BLaER1 treated with 17β-estradiol and CSF1 and Interleukin-3, amounts not matched to agents 10 nM and 100 nM (cell line): ENCODE data around the gene NBAS.

Experiments used
- H3K27ac ChIP-seq, 11 experiments: shearing (Covaris generic); formaldehyde crosslinking; 2 replicates each; pipeline ENCODE4 v1.8.1; 2022
- H3K27me3 ChIP-seq, 11 experiments: shearing (Covaris generic); formaldehyde crosslinking; 2 replicates each; pipeline ENCODE4 v1.8.1; 2022
- H3K36me3 ChIP-seq, 11 experiments: shearing (Covaris generic); formaldehyde crosslinking; 2 replicates each; pipeline ENCODE4 v1.8.1; 2022
- H3K4me1 ChIP-seq, 10 experiments: shearing (Covaris generic); formaldehyde crosslinking; 2 replicates each; pipeline ENCODE4 v1.8.1; 2022
- H3K4me2 ChIP-seq, 11 experiments: shearing (Covaris generic); formaldehyde crosslinking; 2 replicates each; pipeline ENCODE4 v1.8.1; 2022
- H3K4me3 ChIP-seq, 10 experiments: shearing (Covaris generic); formaldehyde crosslinking; 2 replicates each; pipeline ENCODE4 v1.8.1; 2022
- H3K9ac ChIP-seq, 11 experiments: shearing (Covaris generic); formaldehyde crosslinking; 2 replicates each; pipeline ENCODE4 v1.8.1; 2022
- H3K9me3 ChIP-seq, 11 experiments: shearing (Covaris generic); formaldehyde crosslinking; replicated peaks in 1 of 11; 2 replicates each; pipeline ENCODE4 v1.8.1; 2022
- H4K20me1 ChIP-seq, 11 experiments: shearing (Covaris generic); formaldehyde crosslinking; 2 replicates each; pipeline ENCODE4 v1.8.1; 2022
- Cebpa-rat ChIP-seq, 11 experiments: shearing (Covaris generic); IDR thresholded peaks; 2 replicates each; pipeline ENCODE4 v1.8.1; 2022

NBAS gene

GRCh38 chr2:15560988-15561573, at the start of gene NBAS:
Gene NBAS, minus strand, starts transcription at chr2:15561334. Its CDS starts 30 bp downstream, at chr2:15561304.
- Histone ChIP-seq H3K27ac (peak within 1 kb of the TSS; percentile 32 to 76 (median 66); a peak in 19 of 22 replicates), H3K4me3 (peak within 1 kb of the TSS; percentile 71 to 90 (median 84)), H3K9me3 (no peaks in the 10 kb centered on the region), H4K20me1 (peaks cover 0 to 18% (median 0%) of the 10 kb centered on the region in 11 experiments; a peak in 5 of 22 replicates), H3K4me2 (peak within 1 kb of the TSS; percentile 75 to 96 (median 87)), H3K4me1 (peaks cover 10 to 19% (median 16%) of the 10 kb centered on the region in 10 experiments), H3K36me3 (peaks cover 0 to 10% (median 5%) of the 10 kb centered on the region in 11 experiments; a peak in 4 of 22 replicates), H3K9ac (peak within 1 kb of the TSS; percentile 73 to 89 (median 83)), H3K27me3 (no peaks in the 10 kb centered on the region)
- no peak for TF ChIP-seq Cebpa-rat (IDR thresholded peaks at IDR 0.05)

- peaks cover 5 to 11% (median 10%) of the 10 kb centered on the region in 11 experiments; a peak in 14 of 22 replicates for H3K9me3 ChIP-seq
- no peak overlapping the region for H3K27ac ChIP-seq
- peaks cover 0 to 7% (median 0%) of the 10 kb centered on the region in 11 experiments; a peak in 4 of 22 replicates for H4K20me1 ChIP-seq
- TF ChIP-seq Cebpa-rat (IDR thresholded peaks at IDR 0.05), result no peak
- no peak overlapping the region for H3K4me2 ChIP-seq
- H3K27me3 ChIP-seq, result no peaks in the 10 kb centered on the region
- H3K9ac ChIP-seq, result no peak overlapping the region
- peaks cover 77 to 81% (median 79%) of the 10 kb centered on the region in 11 experiments for H3K36me3 ChIP-seq
- H3K4me1 ChIP-seq, result no peaks in the 10 kb centered on the region
- H3K4me3 ChIP-seq, result no peak overlapping the region
Observed at GRCh38 chr2:15610430-15610952, 49.4 kb upstream of the NBAS start.

- H3K36me3 ChIP-seq, result peaks cover 77 to 81% (median 79%) of the 10 kb centered on the region in 11 experiments
- no peaks in the 10 kb centered on the region for H3K4me1 ChIP-seq
- no peaks in the 10 kb centered on the region for H3K27me3 ChIP-seq
- H3K4me2 ChIP-seq, result no peak overlapping the region
- no peak overlapping the region for H3K9ac ChIP-seq
- TF ChIP-seq Cebpa-rat (IDR thresholded peaks at IDR 0.05), result no peak
- H3K4me3 ChIP-seq, result no peak overlapping the region
- H3K27ac ChIP-seq, result no peak overlapping the region
- H3K9me3 ChIP-seq, result peaks cover 5 to 11% (median 10%) of the 10 kb centered on the region in 11 experiments; a peak in 14 of 22 replicates
- peaks cover 0 to 13% (median 3%) of the 10 kb centered on the region in 11 experiments; a peak in 6 of 22 replicates for H4K20me1 ChIP-seq
Observed at GRCh38 chr2:15609341-15610042, 48.4 kb upstream of the NBAS start.

GRCh38 chr2:15608392-15608761, 47.2 kb upstream of the NBAS start:
- H3K9ac ChIP-seq, result no peak overlapping the region
- peaks cover 5 to 11% (median 10%) of the 10 kb centered on the region in 11 experiments; a peak in 14 of 22 replicates for H3K9me3 ChIP-seq
- peaks cover 0 to 13% (median 3%) of the 10 kb centered on the region in 11 experiments; a peak in 6 of 22 replicates for H4K20me1 ChIP-seq
- H3K4me2 ChIP-seq, result no peak overlapping the region
- H3K27ac ChIP-seq, result no peak overlapping the region
- H3K4me1 ChIP-seq, result no peaks in the 10 kb centered on the region
- no peak for TF ChIP-seq Cebpa-rat (IDR thresholded peaks at IDR 0.05)
- H3K27me3 ChIP-seq, result no peaks in the 10 kb centered on the region
- peaks cover 78 to 81% (median 79%) of the 10 kb centered on the region in 11 experiments for H3K36me3 ChIP-seq
- H3K4me3 ChIP-seq, result no peak overlapping the region

- H3K4me2 ChIP-seq, result no peak overlapping the region
- no peaks in the 10 kb centered on the region for H3K27me3 ChIP-seq
- H3K9me3 ChIP-seq, result peaks cover 5 to 11% (median 10%) of the 10 kb centered on the region in 11 experiments; a peak in 14 of 22 replicates
- peaks cover 0 to 13% (median 3%) of the 10 kb centered on the region in 11 experiments; a peak in 6 of 22 replicates for H4K20me1 ChIP-seq
- TF ChIP-seq Cebpa-rat (IDR thresholded peaks at IDR 0.05), result no peak
- H3K27ac ChIP-seq, result no peak overlapping the region
- H3K4me1 ChIP-seq, result no peaks in the 10 kb centered on the region
- H3K36me3 ChIP-seq, result peaks cover 78 to 81% (median 79%) of the 10 kb centered on the region in 11 experiments
- H3K4me3 ChIP-seq, result no peak overlapping the region
- no peak overlapping the region for H3K9ac ChIP-seq
Observed at GRCh38 chr2:15607709-15608391, 46.7 kb upstream of the NBAS start.

GRCh38 chr2:15606481-15607441, 45.6 kb upstream of the NBAS start:
- peaks cover 89 to 92% (median 90%) of the 10 kb centered on the region in 11 experiments for H3K36me3 ChIP-seq
- H4K20me1 ChIP-seq, result peaks cover 0 to 13% (median 3%) of the 10 kb centered on the region in 11 experiments; a peak in 7 of 22 replicates
- no peak overlapping the region for H3K4me3 ChIP-seq
- H3K4me1 ChIP-seq, result no peaks in the 10 kb centered on the region
- H3K4me2 ChIP-seq, result no peak overlapping the region
- H3K9me3 ChIP-seq, result peaks cover 5 to 11% (median 10%) of the 10 kb centered on the region in 11 experiments; a peak in 14 of 22 replicates
- TF ChIP-seq Cebpa-rat (IDR thresholded peaks at IDR 0.05), result no peak
- H3K9ac ChIP-seq, result no peak overlapping the region
- H3K27ac ChIP-seq, result no peak overlapping the region
- no peaks in the 10 kb centered on the region for H3K27me3 ChIP-seq

GRCh38 chr2:15605721-15606120, 44.6 kb upstream of the NBAS start:
- Histone ChIP-seq H3K27ac (no peak overlapping the region), H3K9me3 (peaks cover 5 to 11% (median 10%) of the 10 kb centered on the region in 11 experiments; a peak in 14 of 22 replicates), H4K20me1 (peaks cover 0 to 13% (median 3%) of the 10 kb centered on the region in 11 experiments; a peak in 7 of 22 replicates), H3K27me3 (no peaks in the 10 kb centered on the region), H3K4me1 (no peaks in the 10 kb centered on the region), H3K9ac (no peak overlapping the region), H3K4me3 (no peak overlapping the region), H3K36me3 (peaks cover 100% of the 10 kb centered on the region in 11 experiments), H3K4me2 (no peak overlapping the region)
- TF ChIP-seq Cebpa-rat (IDR thresholded peaks at IDR 0.05), result no peak

GRCh38 chr2:15603948-15604347, 42.8 kb upstream of the NBAS start:
- Histone ChIP-seq H4K20me1 (peaks cover 0 to 16% (median 3%) of the 10 kb centered on the region in 11 experiments; a peak in 8 of 22 replicates), H3K9me3 (no peaks in the 10 kb centered on the region), H3K27ac (no peak overlapping the region), H3K4me2 (no peak overlapping the region), H3K9ac (no peak overlapping the region), H3K36me3 (peaks cover 99 to 100% (median 100%) of the 10 kb centered on the region in 11 experiments), H3K27me3 (no peaks in the 10 kb centered on the region), H3K4me1 (no peaks in the 10 kb centered on the region), H3K4me3 (no peak overlapping the region)
- TF ChIP-seq Cebpa-rat (IDR thresholded peaks at IDR 0.05), result no peak
